ENCODE results near the gene IL17RB. TPM values are rescaled to one million over a fixed set of nuclear protein-coding genes. Genes with fewer than 3 reads are reported as not detected.

The IL17RB gene
- total and polyA plus RNA-seq, 2 donors (not counting 1 experiment from before 2014, with no cell fraction given): 0.07 to 0.32 TPM

- H3K4me3 ChIP-seq (ENCODE audit: control extremely low read depth in 1 of 5, extremely low read depth in 1 of 5, insufficient read depth in 1 of 5, low read depth in 2 of 5, low read length in 4 of 5): no peak overlapping the region
- no peak overlapping the region for H3K4me2 ChIP-seq (replicated peaks; ENCODE audit: low read depth, low read length, poor library complexity, severe bottlenecking)
- no peaks in the 10 kb centered on the region for H3K36me3 ChIP-seq (replicated peaks in 1 of 2; ENCODE audit: control extremely low read depth in 1 of 2, control insufficient read depth in 1 of 2, extremely low read depth in 1 of 2, insufficient read depth in 2 of 2, low read length in 1 of 2)
- DNase-seq: no peak
- Mint-ChIP-seq H3K27me3 (no peaks in the 10 kb centered on the region), H3K9me3 (ENCODE audit: insufficient read depth) (no peaks in the 10 kb centered on the region), H3K4me3 (no peak overlapping the region), H3K27ac (no peak overlapping the region), H3K4me1 (no peaks in the 10 kb centered on the region)
- H3K9ac ChIP-seq (ENCODE audit: low read length): no peak overlapping the region
- no peak for ATAC-seq (ENCODE audit: low read depth)
- CTCF ChIA-PET: no interaction called here
- H2AFZ ChIP-seq (ENCODE audit: insufficient read depth, low read depth, low read length, poor library complexity, severe bottlenecking): no peak overlapping the region
- intact Hi-C loops (cut with micrococcal nuclease): no loop called here
- peaks cover 0 to 6% (median 0%) of the 10 kb centered on the region in 4 experiments for H3K27me3 ChIP-seq (replicated peaks in 1 of 4; ENCODE audit: control extremely low read depth in 1 of 4, control insufficient read depth in 3 of 4, insufficient read depth in 4 of 4, low read length in 3 of 4)
- H3K4me1 ChIP-seq (ENCODE audit: control insufficient read depth in 2 of 2, insufficient read depth in 2 of 2, low read length in 2 of 2): no peaks in the 10 kb centered on the region
- WGBS (ENCODE audit: insufficient coverage): 95% methylated on average over 7 of the region's 10 CpGs
- TF ChIP-seq CTCF (IDR thresholded peaks at IDR 0.05): no peak
- H3K79me2 ChIP-seq (ENCODE audit: control insufficient read depth, insufficient read depth, low read length): no peaks in the 10 kb centered on the region
- no peaks in the 10 kb centered on the region for H4K20me1 ChIP-seq (ENCODE audit: control insufficient read depth, insufficient read depth, low read length, poor library complexity, severe bottlenecking)
- POLR2A ChIA-PET: no interaction called here
- no peak overlapping the region for H3K27ac ChIP-seq (ENCODE audit: low read length in 2 of 2)
- H3K9me3 ChIP-seq (ENCODE audit: control extremely low read depth in 1 of 3, control insufficient read depth in 2 of 3, insufficient read depth in 1 of 3, low read length in 2 of 3): peaks cover 0 to 3% (median 0%) of the 10 kb centered on the region in 3 donors
These were observed 22.3 kb upstream of the IL17RB start for GRCh38 chr3:53823956-53824657.

DNA sequence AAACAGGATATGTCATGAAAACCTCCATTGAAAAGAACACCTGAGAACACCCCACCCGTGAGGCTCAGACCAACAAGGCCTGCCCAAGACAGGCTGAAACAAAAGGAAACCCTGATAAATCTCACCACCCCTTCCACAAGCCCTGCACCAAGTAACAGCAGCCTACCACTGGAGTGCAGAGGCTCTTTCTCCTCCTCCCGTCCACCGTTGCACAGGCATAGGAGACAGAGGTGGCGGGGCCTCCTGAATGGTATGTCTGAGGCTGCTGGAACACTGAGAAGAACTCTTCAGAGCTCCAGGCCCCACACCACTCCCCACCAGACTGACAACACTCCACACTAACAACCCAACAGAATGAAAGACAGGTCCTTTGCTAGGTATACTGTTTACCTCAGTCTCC, 21.6 kb upstream of the IL17RB start:
- Mint-ChIP-seq H3K27ac (no peak overlapping the region), H3K27me3 (no peaks in the 10 kb centered on the region), H3K4me3 (no peak overlapping the region), H3K4me1 (no peaks in the 10 kb centered on the region), H3K9me3 (ENCODE audit: insufficient read depth) (no peaks in the 10 kb centered on the region)
- H3K4me1 ChIP-seq (ENCODE audit: control insufficient read depth in 2 of 2, insufficient read depth in 2 of 2, low read length in 2 of 2): no peaks in the 10 kb centered on the region
- H3K9me3 ChIP-seq (ENCODE audit: control extremely low read depth in 1 of 3, control insufficient read depth in 2 of 3, insufficient read depth in 1 of 3, low read length in 2 of 3): peaks cover 0 to 3% (median 0%) of the 10 kb centered on the region in 3 donors
- ATAC-seq (ENCODE audit: low read depth) (no peak), DNase-seq (no peak)
- POLR2A ChIA-PET: no interaction called here
- H3K9ac ChIP-seq (ENCODE audit: low read length): no peak overlapping the region
- CTCF ChIA-PET: no interaction called here
- H3K36me3 ChIP-seq (replicated peaks in 1 of 2; ENCODE audit: control extremely low read depth in 1 of 2, control insufficient read depth in 1 of 2, extremely low read depth in 1 of 2, insufficient read depth in 2 of 2, low read length in 1 of 2): no peaks in the 10 kb centered on the region
- H3K4me2 ChIP-seq (replicated peaks; ENCODE audit: low read depth, low read length, poor library complexity, severe bottlenecking): no peak overlapping the region
- intact Hi-C loops (cut with micrococcal nuclease): no loop called here
- H2AFZ ChIP-seq (ENCODE audit: insufficient read depth, low read depth, low read length, poor library complexity, severe bottlenecking): no peak overlapping the region
- H4K20me1 ChIP-seq (ENCODE audit: control insufficient read depth, insufficient read depth, low read length, poor library complexity, severe bottlenecking): no peaks in the 10 kb centered on the region
- TF ChIP-seq CTCF (IDR thresholded peaks at IDR 0.05) (no peak), EZH2 (IDR thresholded peaks at IDR 0.05; ENCODE audit: borderline replicate concordance, insufficient read depth, low read depth, low read length, poor library complexity, severe bottlenecking) (no peak)
- H3K79me2 ChIP-seq (ENCODE audit: control insufficient read depth, insufficient read depth, low read length): no peaks in the 10 kb centered on the region
- WGBS (ENCODE audit: insufficient coverage): 100% methylated on average over 1 of the region's 4 CpGs
- H3K27ac ChIP-seq (ENCODE audit: low read length in 2 of 2): no peak overlapping the region
- peaks cover 0 to 2% (median 0%) of the 10 kb centered on the region in 4 experiments for H3K27me3 ChIP-seq (replicated peaks in 1 of 4; ENCODE audit: control extremely low read depth in 1 of 4, control insufficient read depth in 3 of 4, insufficient read depth in 4 of 4, low read length in 3 of 4)
- no peak overlapping the region for H3K4me3 ChIP-seq (ENCODE audit: control extremely low read depth in 1 of 5, extremely low read depth in 1 of 5, insufficient read depth in 1 of 5, low read depth in 2 of 5, low read length in 4 of 5)

Data from B cell (primary cell).